Fibroblast of gingiva (primary cell): ENCODE data around the gene ATP6V0E2.
A peak's percentile ranks its signal among the peaks of the same experiment; 100 is the strongest.
"Not testable (repeated sequence)": the region's sequence is repeated elsewhere in the genome, so short reads cannot be mapped to it uniquely, and the experiment has no call there.

Experiments used
- DNase-seq: peaks from one replicate; pipeline ENCODE4 v3.0.0-alpha.2; 2011; ENCODE audit warnings: low read depth

Gene ATP6V0E2

DNA sequence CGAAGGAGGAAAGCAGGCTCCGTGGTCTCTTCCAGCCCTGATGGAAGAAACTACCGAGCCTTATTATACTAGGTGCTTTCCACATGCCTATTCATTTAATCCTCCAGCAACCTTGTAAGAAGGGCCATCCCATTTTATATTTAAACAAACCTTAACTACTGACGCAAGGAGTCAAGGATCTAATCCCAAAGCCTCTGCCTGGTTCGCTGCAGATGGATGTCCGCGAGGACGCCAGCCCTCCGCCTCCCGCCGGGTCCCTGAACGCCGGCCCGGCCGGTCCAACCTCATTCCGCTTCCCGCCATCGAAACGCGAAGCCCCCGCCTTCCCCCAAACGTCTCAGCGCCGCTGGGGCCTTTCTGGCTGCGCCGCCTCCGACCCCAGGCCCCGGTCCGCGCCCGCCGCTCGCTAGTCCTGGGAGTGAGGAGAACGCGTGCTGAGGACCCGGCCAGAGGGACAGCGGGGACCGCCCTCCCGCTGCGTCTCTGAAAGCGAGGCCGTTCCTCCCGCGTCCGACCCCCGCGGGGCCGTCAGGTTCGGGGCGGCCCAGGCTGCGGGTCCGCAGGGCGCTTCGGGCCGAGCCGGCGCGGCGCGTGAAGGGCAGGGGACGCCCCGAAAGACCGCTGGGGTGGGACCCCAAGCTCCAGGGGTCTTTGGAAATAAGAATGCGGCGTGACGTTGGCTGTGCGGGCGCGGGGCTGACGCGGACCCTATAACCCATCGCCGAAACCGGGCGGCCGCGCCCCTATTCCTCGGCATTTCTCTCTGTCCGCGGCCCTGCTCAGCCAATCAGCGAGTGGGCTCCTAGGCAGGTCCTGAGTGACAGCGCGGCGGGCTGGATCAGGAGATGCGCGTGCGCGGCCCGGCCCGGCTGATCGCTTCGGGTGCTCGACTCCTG is at the start of gene ATP6V0E2:
TSS of gene ATP6V0E2 (plus strand) at position 896 of the 896 bp plus-strand sequence. CDS start 97 bp downstream, outside the sequence.
- DNase-seq, result peak; percentile 89

GRCh38 chr7:149824301-149824741 is 49.4 kb upstream of the ATP6V0E2 start:
- no peak for DNase-seq

- DNase-seq, result no peak
These were observed 48.8 kb upstream of the ATP6V0E2 start for GRCh38 chr7:149824748-149825566.

GRCh38 chr7:149825567-149826343 is 48.0 kb upstream of the ATP6V0E2 start:
- DNase-seq, result no peak

GRCh38 chr7:149826344-149827088 is 47.3 kb upstream of the ATP6V0E2 start:
- no peak for DNase-seq

- no peak for DNase-seq
These were observed 46.4 kb upstream of the ATP6V0E2 start for GRCh38 chr7:149827089-149827981.

GRCh38 chr7:149828357-149829309 is 45.1 kb upstream of the ATP6V0E2 start:
- DNase-seq, result no peak

DNA sequence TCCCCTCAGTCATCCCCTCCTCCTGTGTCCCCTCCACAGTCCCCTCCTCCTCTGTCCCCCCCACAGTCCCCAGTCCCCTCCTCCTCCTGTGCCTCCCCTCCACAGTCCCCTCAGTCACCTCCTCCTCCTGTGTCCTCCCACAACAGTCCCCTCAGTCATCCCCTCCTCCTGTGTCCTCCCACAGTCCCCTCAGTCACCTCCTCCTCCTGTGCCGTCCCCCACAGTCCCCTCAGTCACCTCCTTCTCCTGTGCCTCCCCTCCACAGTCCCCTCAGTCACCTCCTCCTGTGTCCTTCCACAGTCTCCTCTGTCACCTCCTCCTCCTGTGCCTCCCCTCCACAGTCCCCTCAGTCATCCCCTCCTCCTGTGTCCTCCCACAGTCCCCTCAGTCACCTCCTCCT is 43.2 kb upstream of the ATP6V0E2 start:
- DNase-seq, result not testable (repeated sequence)

DNA sequence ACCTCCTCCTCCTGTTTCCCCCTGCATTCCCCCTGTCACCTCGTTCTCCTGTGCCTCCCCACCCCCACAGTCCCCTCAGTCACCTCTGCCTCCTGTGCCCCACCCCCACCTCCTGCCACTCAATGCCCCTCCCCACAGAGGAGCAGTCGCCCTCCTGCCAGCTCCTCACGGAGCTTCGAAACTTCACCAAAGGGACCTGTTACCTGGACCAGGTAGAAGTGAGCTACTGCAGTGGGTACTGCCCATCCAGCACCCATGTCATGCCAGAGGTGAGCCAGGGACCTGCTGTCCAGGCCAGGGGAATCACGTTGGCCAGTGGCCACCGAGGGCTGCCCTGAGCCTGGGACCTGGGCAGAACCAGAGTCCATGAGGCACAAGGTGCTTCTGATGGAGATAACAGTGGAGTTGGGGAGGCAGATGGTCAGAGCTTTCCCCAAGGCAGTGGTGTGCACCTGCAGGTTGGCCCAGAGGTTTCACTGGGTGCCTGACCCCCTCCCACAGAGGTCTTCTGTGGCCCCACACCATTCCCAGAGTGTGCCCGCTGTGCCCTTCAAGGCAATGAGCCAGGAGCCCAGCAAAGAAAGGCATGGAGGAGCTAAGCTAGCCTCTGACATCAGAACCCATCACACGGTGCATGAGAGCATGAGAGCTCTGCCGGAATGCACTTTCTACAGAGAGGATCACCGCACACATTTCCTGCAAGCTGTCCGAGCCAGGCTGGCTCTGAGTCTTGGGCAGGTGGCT is 42.6 kb upstream of the ATP6V0E2 start:
- no peak for DNase-seq

DNA sequence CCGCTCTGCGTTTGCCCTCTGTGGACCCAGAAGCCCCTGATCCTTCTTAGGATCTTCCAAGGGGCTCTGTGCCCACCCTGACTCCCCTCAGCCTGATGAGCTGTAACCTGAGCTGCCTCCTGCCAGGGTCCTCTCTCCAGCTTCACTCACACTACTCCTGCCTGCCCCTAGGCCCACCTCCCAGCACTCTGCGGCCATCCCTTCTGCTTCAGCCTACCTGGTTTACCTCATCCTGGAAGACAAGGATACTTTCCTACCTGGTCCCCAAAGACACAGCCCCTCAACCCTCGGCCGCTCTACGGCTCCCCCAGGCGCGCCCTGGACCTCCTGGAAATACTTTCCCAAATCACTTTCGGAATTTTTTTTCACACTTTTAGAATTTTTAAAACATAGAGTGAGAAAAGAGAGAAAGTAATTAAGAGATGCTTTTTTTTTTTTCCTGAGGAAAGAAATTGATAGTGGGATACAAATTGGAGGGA is 42.0 kb upstream of the ATP6V0E2 start:
- no peak for DNase-seq

GRCh38 chr7:149832332-149833041 is 41.3 kb upstream of the ATP6V0E2 start:
- DNase-seq, result no peak

DNA sequence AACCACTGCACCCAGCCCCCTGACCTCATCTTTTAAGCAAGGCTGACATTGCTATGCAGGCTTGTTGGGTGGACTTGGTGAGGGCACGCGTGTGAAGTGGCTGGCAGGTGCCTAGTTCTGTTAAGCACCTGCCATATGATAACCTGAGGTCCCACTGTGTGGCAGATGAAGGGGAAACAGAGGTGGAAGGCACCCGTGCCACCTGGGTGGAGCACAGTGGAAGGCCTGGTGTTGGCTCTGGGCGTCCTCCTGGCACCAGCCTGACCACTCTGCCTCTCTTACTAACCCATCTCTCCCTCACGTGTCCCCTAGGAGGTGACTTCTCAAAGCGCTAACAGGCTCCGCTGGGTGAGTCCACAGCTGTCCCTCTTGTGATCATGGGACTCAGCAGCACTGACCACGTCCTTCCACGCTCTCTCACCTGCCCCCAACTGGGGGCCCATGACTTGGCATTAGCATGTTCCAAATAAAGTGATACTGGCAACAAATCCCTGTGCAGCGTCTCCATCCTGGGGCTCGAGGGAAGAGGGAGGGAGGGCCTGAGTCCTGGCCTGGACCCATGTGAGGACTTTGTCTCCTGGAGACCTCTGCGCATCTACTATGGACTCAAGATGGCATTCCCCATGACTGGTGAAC is 40.2 kb upstream of the ATP6V0E2 start:
- DNase-seq, result no peak

DNA sequence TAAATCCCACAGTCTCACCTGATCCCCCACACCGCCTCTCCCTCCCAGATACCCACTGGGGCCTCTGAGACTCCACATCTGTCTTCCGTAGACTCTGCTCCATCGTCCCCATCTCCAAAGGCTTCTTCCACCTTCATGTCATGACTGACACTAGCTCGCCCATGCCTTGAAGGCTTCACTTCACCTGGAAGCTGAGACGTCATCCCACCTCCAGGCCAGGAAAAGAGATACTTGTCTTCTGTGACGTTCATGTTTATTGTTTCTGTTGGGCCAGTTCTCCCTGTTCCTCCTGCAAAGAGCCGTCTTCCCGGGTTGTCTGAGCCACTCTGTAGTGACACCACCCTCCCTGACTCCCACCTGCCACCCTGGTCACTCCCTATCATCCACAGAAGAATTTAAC is 39.2 kb upstream of the ATP6V0E2 start:
- DNase-seq, result no peak

GRCh38 chr7:149836434-149836833 is 37.3 kb upstream of the ATP6V0E2 start:
- no peak for DNase-seq

GRCh38 chr7:149837564-149838223 is 36.1 kb upstream of the ATP6V0E2 start:
- DNase-seq, result no peak

GRCh38 chr7:149838224-149838991 is 35.4 kb upstream of the ATP6V0E2 start, which contains the start of gene ZNF862:
Gene ZNF862 (plus strand): TSS chr7:149838375. CDS start chr7:149838612, 237 bp downstream.
- peak; percentile 97 for DNase-seq
